NCI-H510A (cell line): ENCODE data around the gene MAMSTR.
"Not testable (repeated sequence)": the region's sequence is repeated elsewhere in the genome, so short reads cannot be mapped to it uniquely, and the experiment has no call there.

Experiments used
- DNase-seq: peaks from one replicate; lab custom pipeline; 2025; lab: John Stamatoyannopoulos, UW

Gene MAMSTR

GRCh38 chr19:48719263-48720171, at the start of gene MAMSTR:
MAMSTR (minus strand) TSS chr19:48719725; CDS start chr19:48719031, 694 bp downstream.
- no peak for DNase-seq

GRCh38 chr19:48768994-48769713, 49.6 kb upstream of the MAMSTR start:
- DNase-seq, result no peak

- DNase-seq, result not testable (repeated sequence)
These were observed 48.7 kb upstream of the MAMSTR start for GRCh38 chr19:48768171-48768753.

GRCh38 chr19:48765816-48766215, 46.3 kb upstream of the MAMSTR start:
- DNase-seq, result not testable (repeated sequence)

- DNase-seq, result no peak
These were observed 41.1 kb upstream of the MAMSTR start for GRCh38 chr19:48760504-48761205.

GRCh38 chr19:48757741-48758144, 38.2 kb upstream of the MAMSTR start:
- DNase-seq, result no peak

GRCh38 chr19:48757089-48757675, 37.7 kb upstream of the MAMSTR start:
- DNase-seq, result no peak

- no peak for DNase-seq
These were observed 37.2 kb upstream of the MAMSTR start for GRCh38 chr19:48756686-48757085.

- DNase-seq, result no peak
These were observed 36.7 kb upstream of the MAMSTR start for GRCh38 chr19:48756212-48756611.

GRCh38 chr19:48755787-48756186, 36.3 kb upstream of the MAMSTR start:
- no peak for DNase-seq

GRCh38 chr19:48755084-48755641, 35.6 kb upstream of the MAMSTR start, which contains the start of gene FGF21:
FGF21 (plus strand) TSS chr19:48755524; CDS start chr19:48756237, 713 bp downstream.
- peak; percentile 82 for DNase-seq

GRCh38 chr19:48752496-48753365, 33.2 kb upstream of the MAMSTR start, which contains the start of gene FUT1:
FUT1 (minus strand) TSS chr19:48752641; CDS start chr19:48751281, 1,360 bp downstream.
- peak; percentile 95 for DNase-seq

- no peak for DNase-seq
These were observed 32.4 kb upstream of the MAMSTR start for GRCh38 chr19:48751845-48752495.

GRCh38 chr19:48750771-48751504, 31.4 kb upstream of the MAMSTR start:
- DNase-seq, result no peak

GRCh38 chr19:48750351-48750750, 30.8 kb upstream of the MAMSTR start:
- DNase-seq, result no peak

- DNase-seq, result no peak
These were observed 30.2 kb upstream of the MAMSTR start for GRCh38 chr19:48749571-48750198.

- no peak for DNase-seq
These were observed 27.4 kb upstream of the MAMSTR start, which contains the start of gene IZUMO1 for GRCh38 chr19:48746738-48747575. IZUMO1 (minus strand) TSS chr19:48746909; CDS start chr19:48745859, 1,050 bp downstream.
